ENCODE data around the gene MTARC2.
"Not testable (repeated sequence)": the region's sequence is repeated elsewhere in the genome, so short reads cannot be mapped to it uniquely, and the experiment has no call there.

Gene MTARC2

GRCh38 chr1:220733086-220733601, 15.0 kb upstream of the MTARC2 start:
- H3K4me3 ChIP-seq (ENCODE audit: low read depth, low read length): no peak overlapping the region

GRCh38 chr1:220734571-220735326, 13.4 kb upstream of the MTARC2 start:
- H3K4me1 ChIP-seq (ENCODE audit: control insufficient read depth, insufficient read depth, low read length): no peaks in the 10 kb centered on the region
- no peaks in the 10 kb centered on the region for H3K27me3 ChIP-seq (ENCODE audit: control insufficient read depth, insufficient read depth, low read length)
- no peaks in the 10 kb centered on the region for H3K36me3 ChIP-seq (ENCODE audit: control insufficient read depth, insufficient read depth, low read length)
- no peak overlapping the region for H3K9ac ChIP-seq (ENCODE audit: low read depth, low read length)
- H3K4me3 ChIP-seq (ENCODE audit: low read depth, low read length): no peak overlapping the region
- H3K9me3 ChIP-seq (ENCODE audit: control insufficient read depth, insufficient read depth, low read length): no peaks in the 10 kb centered on the region

More at GRCh38 chr1:220733086-220733601, 15.0 kb upstream of the MTARC2 start:
- no peaks in the 10 kb centered on the region for H3K27me3 ChIP-seq (ENCODE audit: control insufficient read depth, insufficient read depth, low read length)
- H3K4me1 ChIP-seq (ENCODE audit: control insufficient read depth, insufficient read depth, low read length): no peaks in the 10 kb centered on the region
- no peaks in the 10 kb centered on the region for H3K9me3 ChIP-seq (ENCODE audit: control insufficient read depth, insufficient read depth, low read length)
- H3K36me3 ChIP-seq (ENCODE audit: control insufficient read depth, insufficient read depth, low read length): no peaks in the 10 kb centered on the region
- H3K9ac ChIP-seq (ENCODE audit: low read depth, low read length): no peak overlapping the region

GRCh38 chr1:220736283-220736682, 11.8 kb upstream of the MTARC2 start:
- not testable (repeated sequence) for H3K36me3 ChIP-seq (ENCODE audit: control insufficient read depth, insufficient read depth, low read length); H3K9me3 ChIP-seq (ENCODE audit: control insufficient read depth, insufficient read depth, low read length); H3K4me1 ChIP-seq (ENCODE audit: control insufficient read depth, insufficient read depth, low read length); H3K27me3 ChIP-seq (ENCODE audit: control insufficient read depth, insufficient read depth, low read length); H3K9ac ChIP-seq (ENCODE audit: low read depth, low read length); H3K4me3 ChIP-seq (ENCODE audit: low read depth, low read length)

GRCh38 chr1:220741349-220741748, 6.8 kb upstream of the MTARC2 start:
- peaks cover 23% of the 10 kb centered on the region for H3K27me3 ChIP-seq (ENCODE audit: control insufficient read depth, insufficient read depth, low read length)
- no peak overlapping the region for H3K9ac ChIP-seq (ENCODE audit: low read depth, low read length)
- no peaks in the 10 kb centered on the region for H3K36me3 ChIP-seq (ENCODE audit: control insufficient read depth, insufficient read depth, low read length)

GRCh38 chr1:220741825-220742224, 6.3 kb upstream of the MTARC2 start:
- Histone ChIP-seq H3K36me3 (ENCODE audit: control insufficient read depth, insufficient read depth, low read length) (no peaks in the 10 kb centered on the region), H3K4me1 (ENCODE audit: control insufficient read depth, insufficient read depth, low read length) (no peaks in the 10 kb centered on the region), H3K4me3 (ENCODE audit: low read depth, low read length) (no peak overlapping the region), H3K27me3 (ENCODE audit: control insufficient read depth, insufficient read depth, low read length) (peaks cover 27% of the 10 kb centered on the region), H3K9ac (ENCODE audit: low read depth, low read length) (no peak overlapping the region), H3K9me3 (ENCODE audit: control insufficient read depth, insufficient read depth, low read length) (no peaks in the 10 kb centered on the region)

More at GRCh38 chr1:220741349-220741748, 6.8 kb upstream of the MTARC2 start:
- no peaks in the 10 kb centered on the region for H3K9me3 ChIP-seq (ENCODE audit: control insufficient read depth, insufficient read depth, low read length)
- H3K4me3 ChIP-seq (ENCODE audit: low read depth, low read length): no peak overlapping the region
- H3K4me1 ChIP-seq (ENCODE audit: control insufficient read depth, insufficient read depth, low read length): no peaks in the 10 kb centered on the region

- no peaks in the 10 kb centered on the region for H3K4me1 ChIP-seq (ENCODE audit: control insufficient read depth, insufficient read depth, low read length)
- peaks cover 33% of the 10 kb centered on the region for H3K27me3 ChIP-seq (ENCODE audit: control insufficient read depth, insufficient read depth, low read length)
- no peaks in the 10 kb centered on the region for H3K9me3 ChIP-seq (ENCODE audit: control insufficient read depth, insufficient read depth, low read length)
- H3K4me3 ChIP-seq (ENCODE audit: low read depth, low read length): no peak overlapping the region
- no peak overlapping the region for H3K9ac ChIP-seq (ENCODE audit: low read depth, low read length)
- no peaks in the 10 kb centered on the region for H3K36me3 ChIP-seq (ENCODE audit: control insufficient read depth, insufficient read depth, low read length)
Measured at GRCh38 chr1:220742520-220742919, 5.6 kb upstream of the MTARC2 start.

GRCh38 chr1:220746851-220747250, 1.3 kb upstream of the MTARC2 start:
- H3K36me3 ChIP-seq (ENCODE audit: control insufficient read depth, insufficient read depth, low read length): no peaks in the 10 kb centered on the region
- no peak overlapping the region for H3K4me3 ChIP-seq (ENCODE audit: low read depth, low read length)
- no peak overlapping the region for H3K9ac ChIP-seq (ENCODE audit: low read depth, low read length)
- no peaks in the 10 kb centered on the region for H3K9me3 ChIP-seq (ENCODE audit: control insufficient read depth, insufficient read depth, low read length)
- peaks cover 8% of the 10 kb centered on the region for H3K4me1 ChIP-seq (ENCODE audit: control insufficient read depth, insufficient read depth, low read length)
- H3K27me3 ChIP-seq (ENCODE audit: control insufficient read depth, insufficient read depth, low read length): peaks cover 53% of the 10 kb centered on the region

- Histone ChIP-seq H3K9ac (ENCODE audit: low read depth, low read length) (no peak overlapping the region), H3K4me1 (ENCODE audit: control insufficient read depth, insufficient read depth, low read length) (peaks cover 8% of the 10 kb centered on the region), H3K27me3 (ENCODE audit: control insufficient read depth, insufficient read depth, low read length) (peaks cover 53% of the 10 kb centered on the region), H3K4me3 (ENCODE audit: low read depth, low read length) (peak overlapping the region; percentile 80), H3K36me3 (ENCODE audit: control insufficient read depth, insufficient read depth, low read length) (no peaks in the 10 kb centered on the region), H3K9me3 (ENCODE audit: control insufficient read depth, insufficient read depth, low read length) (no peaks in the 10 kb centered on the region)
Measured at GRCh38 chr1:220747437-220748088, 559 bp upstream of the MTARC2 start.

GRCh38 chr1:220748936-220749335, 814 bp downstream of the MTARC2 start:
- no peaks in the 10 kb centered on the region for H3K36me3 ChIP-seq (ENCODE audit: control insufficient read depth, insufficient read depth, low read length)
- H3K4me1 ChIP-seq (ENCODE audit: control insufficient read depth, insufficient read depth, low read length): peaks cover 8% of the 10 kb centered on the region
- peak overlapping the region; percentile 80 for H3K4me3 ChIP-seq (ENCODE audit: low read depth, low read length)
- no peak overlapping the region for H3K9ac ChIP-seq (ENCODE audit: low read depth, low read length)
- H3K27me3 ChIP-seq (ENCODE audit: control insufficient read depth, insufficient read depth, low read length): peaks cover 46% of the 10 kb centered on the region
- H3K9me3 ChIP-seq (ENCODE audit: control insufficient read depth, insufficient read depth, low read length): no peaks in the 10 kb centered on the region

- Histone ChIP-seq H3K4me3 (ENCODE audit: low read depth, low read length) (no peak overlapping the region), H3K9ac (ENCODE audit: low read depth, low read length) (no peak overlapping the region)
Measured at GRCh38 chr1:220750131-220750515, 2.0 kb downstream of the MTARC2 start.

GRCh38 chr1:220751111-220751510, 3.0 kb downstream of the MTARC2 start:
- H3K9me3 ChIP-seq (ENCODE audit: control insufficient read depth, insufficient read depth, low read length): no peaks in the 10 kb centered on the region
- H3K27me3 ChIP-seq (ENCODE audit: control insufficient read depth, insufficient read depth, low read length): peaks cover 34% of the 10 kb centered on the region
- peaks cover 8% of the 10 kb centered on the region for H3K4me1 ChIP-seq (ENCODE audit: control insufficient read depth, insufficient read depth, low read length)
- H3K36me3 ChIP-seq (ENCODE audit: control insufficient read depth, insufficient read depth, low read length): no peaks in the 10 kb centered on the region
- no peak overlapping the region for H3K9ac ChIP-seq (ENCODE audit: low read depth, low read length)
- no peak overlapping the region for H3K4me3 ChIP-seq (ENCODE audit: low read depth, low read length)

More at GRCh38 chr1:220750131-220750515, 2.0 kb downstream of the MTARC2 start:
- Histone ChIP-seq H3K27me3 (ENCODE audit: control insufficient read depth, insufficient read depth, low read length) (peaks cover 42% of the 10 kb centered on the region), H3K36me3 (ENCODE audit: control insufficient read depth, insufficient read depth, low read length) (no peaks in the 10 kb centered on the region), H3K9me3 (ENCODE audit: control insufficient read depth, insufficient read depth, low read length) (no peaks in the 10 kb centered on the region), H3K4me1 (ENCODE audit: control insufficient read depth, insufficient read depth, low read length) (peaks cover 8% of the 10 kb centered on the region)

Data from iPS-15b (cell line).